Stimulated activated CD8-positive, alpha-beta memory T cell treated with anti-CD3 and anti-CD28 coated beads, Interleukin-2, amount 100 ng/mL, for 48 hours (primary cell): ENCODE results near the gene AHNAK.
"Not testable (repeated sequence)": the region's sequence is repeated elsewhere in the genome, so short reads cannot be mapped to it uniquely, and the experiment has no call there.

Experiments
- DNase-seq, 2 donors: peaks; one replicate each; pipeline ENCODE4 v3.0.0-alpha.2; 2020; ENCODE audit warnings: low read depth in 2 of 2

The AHNAK gene

GRCh38 chr11:62532096-62532495, 14.5 kb downstream of the AHNAK start:
- no peak for DNase-seq

- no peak for DNase-seq
Measured at GRCh38 chr11:62516736-62517371, 29.8 kb downstream of the AHNAK start.

GRCh38 chr11:62514151-62514550, 32.5 kb downstream of the AHNAK start:
- no peak for DNase-seq

DNA sequence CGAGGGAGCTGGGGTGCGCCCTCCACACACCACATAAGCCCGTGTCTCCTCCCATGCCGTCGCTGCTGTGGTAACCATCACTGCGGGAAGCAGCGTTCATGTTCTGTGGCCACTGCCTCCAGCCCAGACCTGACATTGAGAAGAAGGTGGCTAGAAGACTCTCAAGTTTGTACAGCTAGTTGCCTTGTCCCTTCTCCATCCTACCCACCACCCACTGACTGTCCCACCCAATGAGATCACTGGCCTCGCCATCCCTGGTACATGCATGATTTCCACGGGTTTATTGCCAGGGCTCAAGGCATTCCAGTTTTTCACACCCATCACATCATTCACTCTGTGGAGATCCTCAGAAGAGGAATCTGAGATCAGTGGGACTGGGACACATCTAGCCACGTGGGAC, 33.0 kb downstream of the AHNAK start:
- DNase-seq, result no peak

DNA sequence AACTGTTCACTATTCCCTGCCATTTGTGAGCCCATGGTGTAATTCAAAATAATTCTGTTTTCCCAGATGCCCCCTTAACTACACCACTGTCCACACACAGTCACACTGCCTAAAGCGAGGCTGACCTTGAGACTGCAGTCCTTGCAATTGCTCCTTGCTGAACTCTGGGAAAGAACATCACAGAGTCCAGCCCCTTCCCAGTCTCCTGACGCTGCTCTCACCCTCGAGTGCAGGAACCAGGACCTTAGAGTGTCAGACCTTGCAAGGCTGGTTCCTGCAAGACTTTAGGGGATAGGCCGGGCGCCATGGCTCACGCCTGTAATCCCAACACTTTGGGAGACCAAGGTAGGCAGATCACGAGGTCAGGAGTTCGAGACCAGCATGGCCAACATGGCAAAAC, 33.6 kb downstream of the AHNAK start:
- no peak for DNase-seq

- DNase-seq, result no peak
Measured at GRCh38 chr11:62508336-62509058, 38.1 kb downstream of the AHNAK start.

GRCh38 chr11:62507125-62507422, 39.5 kb downstream of the AHNAK start:
- no peak for DNase-seq

DNA sequence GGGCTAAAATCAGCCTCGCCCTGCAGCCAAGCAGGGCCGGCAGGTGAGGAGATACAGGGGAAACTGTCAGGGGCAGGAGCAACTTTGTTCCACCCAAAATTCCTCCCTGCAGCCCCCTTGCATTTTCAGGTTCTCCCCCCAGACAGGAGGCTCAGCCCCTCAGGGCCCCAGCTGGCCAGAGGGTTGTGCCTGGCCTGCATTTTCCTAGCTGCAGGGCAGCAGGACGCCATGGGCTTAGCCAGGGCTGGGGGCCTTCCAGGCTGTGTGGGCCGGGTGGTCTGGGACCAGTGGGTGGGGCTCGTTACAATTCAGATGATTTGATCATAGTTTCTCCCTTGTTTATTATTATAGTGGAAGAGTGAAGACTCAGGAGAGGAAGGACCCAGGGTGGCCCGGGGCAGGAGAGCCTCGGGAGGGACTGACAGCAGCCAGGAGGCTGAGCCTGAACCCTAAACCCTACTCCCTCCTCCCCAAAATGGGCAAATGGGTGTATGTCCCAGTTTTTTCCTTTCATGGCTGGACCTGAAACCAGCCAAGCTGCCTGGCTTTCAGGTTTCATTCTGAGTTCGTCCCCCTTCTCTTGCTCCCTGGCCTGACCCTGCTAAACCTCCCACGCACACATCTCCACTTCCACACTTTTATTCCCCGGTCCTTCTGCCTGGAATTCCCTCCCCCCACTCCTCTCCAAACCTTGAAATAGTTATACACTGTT, 40.0 kb downstream of the AHNAK start:
- DNase-seq, result no peak

DNA sequence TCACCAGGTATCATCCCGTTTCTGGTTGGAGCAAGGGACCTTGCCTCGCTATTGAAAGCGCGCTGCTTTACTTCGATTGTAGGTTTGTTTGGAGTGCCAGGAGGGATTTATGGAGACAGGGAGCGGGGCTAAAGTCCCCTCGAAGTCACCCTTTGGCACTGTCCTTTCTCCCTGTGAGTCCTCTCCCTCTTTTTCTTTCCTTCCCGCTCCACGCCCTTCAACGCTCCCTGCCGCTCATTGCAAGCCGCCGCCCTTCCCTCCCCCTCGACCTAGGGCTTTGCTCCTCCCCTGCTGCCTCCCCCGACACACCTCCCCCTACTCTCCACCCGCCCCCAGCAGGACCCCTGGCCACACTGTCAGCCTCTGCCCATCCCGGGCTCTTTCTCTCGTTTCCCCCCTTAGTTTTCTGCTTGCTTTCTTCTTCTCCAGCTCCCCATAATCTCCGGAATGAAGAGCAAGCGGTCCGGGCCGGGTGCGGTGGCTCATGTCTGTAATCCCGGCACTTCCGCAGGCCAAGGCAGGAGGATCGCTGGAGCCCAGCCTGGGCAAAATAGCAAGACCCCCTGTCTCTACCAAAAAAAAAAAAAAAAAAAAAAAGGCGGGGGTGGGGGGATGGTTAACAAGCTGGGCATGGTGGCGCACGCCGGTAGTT, 41.0 kb downstream of the AHNAK start:
- DNase-seq, result no peak

DNA sequence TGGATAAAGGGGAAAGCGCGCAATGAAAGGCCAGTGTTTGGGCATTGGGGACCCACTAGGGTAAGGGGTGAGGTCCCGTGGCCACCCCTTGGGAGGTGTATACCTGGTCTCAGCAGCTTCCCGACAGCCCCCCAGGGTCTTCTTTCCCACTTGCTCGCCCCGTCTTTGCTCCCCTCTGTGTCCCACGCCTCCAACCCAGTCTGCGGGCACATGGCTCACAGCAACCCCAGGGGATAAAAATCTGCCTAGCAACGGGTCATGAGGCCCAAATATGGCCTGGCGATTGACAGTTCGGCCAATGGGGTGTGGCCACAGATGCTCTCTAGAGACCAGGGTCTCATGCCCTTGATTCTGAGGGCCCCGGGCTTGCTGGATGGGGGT, 41.6 kb downstream of the AHNAK start:
- DNase-seq, result no peak

DNA sequence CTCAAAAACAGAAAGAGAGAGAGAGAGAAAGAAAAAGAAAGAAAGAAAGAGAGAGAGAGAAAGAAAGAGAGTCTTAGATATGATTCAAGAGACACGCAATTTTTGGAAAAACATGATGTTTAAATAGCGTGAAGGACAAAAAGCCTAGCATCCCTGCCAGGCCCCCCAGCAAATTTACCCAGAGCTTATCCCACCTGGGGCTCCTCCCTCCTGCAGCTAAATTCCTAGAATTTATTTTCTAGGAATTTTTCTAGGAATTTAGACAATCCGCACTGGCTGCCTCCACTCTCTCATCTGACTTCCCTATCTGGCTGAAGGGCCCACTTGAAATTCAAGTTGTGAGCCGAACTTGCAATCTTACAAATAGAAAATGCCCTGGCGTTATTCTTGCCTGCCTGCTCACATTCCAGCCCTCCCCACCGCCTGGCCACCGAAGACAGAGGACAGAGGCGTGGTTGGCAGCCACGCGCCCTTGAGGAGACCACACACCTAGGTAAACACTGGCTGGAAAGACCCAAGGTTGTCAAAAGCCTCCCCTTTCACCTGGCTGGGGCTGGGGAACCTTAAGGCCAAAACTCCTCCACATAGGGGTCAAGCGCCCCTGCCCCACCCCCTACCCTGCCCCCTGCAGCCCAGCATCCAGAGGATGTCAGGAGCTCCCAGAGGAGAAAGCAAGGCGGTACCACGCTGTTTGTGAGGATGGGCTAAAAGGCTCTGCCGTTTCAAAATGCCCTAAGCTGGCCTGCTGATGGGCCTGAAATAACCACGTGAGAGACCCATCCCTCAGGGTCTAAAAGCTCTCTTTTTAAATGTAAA, 42.2 kb downstream of the AHNAK start:
- DNase-seq, result no peak

DNA sequence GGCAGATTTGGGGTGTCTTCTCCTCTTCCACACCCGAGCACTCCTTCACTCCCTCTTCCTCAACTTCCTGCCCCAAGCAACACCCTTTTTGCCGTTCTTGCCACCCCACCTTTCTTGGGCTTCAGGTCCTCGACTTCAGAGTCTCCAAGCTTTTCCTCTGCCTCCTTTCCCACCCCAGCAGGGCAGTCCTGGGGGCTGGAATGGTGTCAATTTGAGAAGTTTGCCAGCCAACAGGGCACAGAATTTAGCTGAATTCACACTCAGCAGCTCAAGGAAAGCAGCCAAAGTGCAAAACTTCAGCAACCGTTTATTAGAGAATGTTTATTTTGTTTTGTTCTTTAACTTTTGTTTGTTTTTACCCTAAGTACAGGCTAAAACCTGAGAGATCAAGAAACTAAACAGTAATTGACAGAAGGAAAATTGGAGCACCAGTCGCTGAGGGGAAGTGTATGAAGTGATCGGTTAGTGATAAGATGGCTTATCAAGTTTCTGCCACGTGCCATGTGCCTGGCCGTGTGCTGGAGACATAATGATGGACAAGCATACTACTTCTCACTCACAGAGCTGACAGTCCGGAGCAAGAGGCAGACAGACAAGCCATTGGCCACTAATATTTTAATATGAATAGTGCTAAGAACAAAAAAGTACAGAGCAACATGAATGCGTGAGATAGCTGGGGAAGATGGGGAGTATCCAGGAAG, 44.4 kb downstream of the AHNAK start:
- DNase-seq, result no peak

DNA sequence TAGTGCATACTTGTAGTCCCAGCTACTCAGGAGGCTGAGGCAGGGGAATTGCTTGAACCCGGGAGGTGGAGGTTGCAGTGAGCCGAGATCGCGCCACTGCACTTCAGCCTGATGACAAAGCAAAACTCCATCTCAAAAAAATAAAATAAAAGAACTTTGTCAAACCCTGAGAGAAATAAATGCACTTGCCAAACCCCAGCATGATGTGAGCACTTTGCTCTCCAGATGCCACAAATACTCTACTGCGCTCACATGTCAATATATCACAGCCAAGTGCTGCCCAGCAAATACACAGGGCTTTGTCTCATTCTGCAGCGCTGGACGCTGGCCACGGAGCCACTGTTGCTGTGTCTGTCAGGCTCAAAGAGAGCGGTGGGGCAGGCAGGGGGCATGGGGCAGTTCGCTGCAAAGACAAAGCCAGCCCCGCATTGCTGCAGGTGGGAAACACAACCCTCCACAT, 45.1 kb downstream of the AHNAK start:
- DNase-seq, result no peak

DNA sequence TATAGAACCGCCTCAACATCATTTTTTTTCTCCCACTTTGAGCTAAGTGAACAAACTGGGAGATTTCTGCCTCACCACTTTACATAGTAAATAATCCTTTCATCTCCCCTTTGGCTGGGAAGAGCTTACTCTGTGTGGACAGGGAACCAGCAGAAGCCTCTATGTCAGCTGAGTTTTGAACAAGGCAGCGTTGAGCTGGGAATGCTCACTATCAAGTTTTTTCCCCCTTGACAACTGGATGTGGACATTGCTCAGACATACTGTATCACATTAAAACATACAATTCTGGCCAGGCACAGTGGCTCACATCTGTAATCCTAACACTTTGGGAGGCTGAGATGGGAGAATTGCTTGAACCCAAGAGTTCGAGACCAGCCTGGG, 46.0 kb downstream of the AHNAK start:
- DNase-seq, result no peak

DNA sequence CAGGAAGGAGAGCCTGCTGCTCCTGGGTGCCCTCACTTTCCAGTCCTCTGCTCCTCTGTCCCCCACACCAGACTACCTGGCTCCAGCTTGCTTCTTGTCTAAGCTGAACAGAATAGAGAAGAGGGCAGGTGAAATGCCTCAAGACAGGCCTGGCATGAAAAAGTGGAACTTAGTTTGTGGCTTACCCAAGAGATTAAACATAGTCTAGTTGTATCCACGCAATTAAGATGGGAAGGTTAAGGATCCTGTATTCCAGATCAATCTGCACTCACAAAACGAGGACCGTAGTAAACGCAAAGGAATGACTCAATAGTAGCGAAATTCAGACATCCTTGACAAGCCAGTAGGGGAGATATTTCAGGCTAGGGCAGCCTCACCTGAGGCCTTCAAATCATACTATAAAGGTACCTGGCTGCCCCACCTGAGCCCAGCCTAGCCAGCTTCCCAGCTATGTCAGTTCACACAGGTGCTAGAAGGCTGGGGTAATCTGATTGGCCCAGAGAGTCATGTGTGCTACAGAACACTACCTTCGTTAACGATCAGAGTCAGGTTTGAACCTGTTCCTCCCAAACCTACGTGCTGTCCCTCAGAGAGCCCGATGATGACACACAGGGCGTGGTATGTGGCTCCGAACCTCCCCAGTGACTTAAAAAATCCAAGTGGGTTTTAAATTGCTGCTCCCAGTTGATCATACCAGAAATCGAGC, 46.5 kb downstream of the AHNAK start:
- no peak for DNase-seq

- not testable (repeated sequence) for DNase-seq
Measured at GRCh38 chr11:62499311-62499943, 47.2 kb downstream of the AHNAK start.

DNA sequence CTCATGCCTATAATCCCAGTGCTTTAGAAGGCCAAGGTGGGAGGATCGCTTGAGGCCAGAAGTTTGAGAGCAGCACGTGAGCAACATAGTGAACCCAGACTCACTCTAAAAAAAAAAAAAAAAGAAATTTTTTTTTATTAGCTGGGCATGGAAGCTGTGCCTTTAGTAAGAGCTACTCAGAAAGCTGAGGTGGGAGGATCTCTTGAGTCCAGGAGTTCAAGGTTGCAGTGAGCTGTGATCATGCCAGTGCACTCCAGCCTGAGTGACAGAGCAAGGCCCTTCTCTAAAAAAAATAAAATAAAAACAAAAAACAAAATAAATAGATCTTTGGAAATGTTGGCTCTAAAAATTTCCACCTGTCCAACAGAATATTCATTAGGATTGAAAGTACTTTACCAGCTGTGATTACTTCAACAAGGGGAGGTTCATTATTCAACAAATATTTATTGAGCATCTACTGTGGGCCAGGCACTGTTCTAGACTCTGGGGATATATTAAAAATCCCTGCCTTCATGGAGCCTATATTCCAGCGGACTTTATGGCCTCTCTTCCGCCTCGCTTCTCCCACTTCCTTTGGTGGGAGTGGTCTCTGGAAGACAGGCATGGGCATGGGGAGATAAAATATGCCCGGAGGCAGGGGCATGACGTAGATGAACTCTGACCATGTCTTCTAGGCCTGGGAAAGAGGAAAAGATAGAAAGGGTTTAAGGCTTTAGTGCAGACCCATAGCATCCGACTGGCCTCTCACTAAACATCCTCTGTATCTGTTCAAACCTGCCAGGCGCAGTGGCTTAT, 47.9 kb downstream of the AHNAK start:
- no peak for DNase-seq

DNA sequence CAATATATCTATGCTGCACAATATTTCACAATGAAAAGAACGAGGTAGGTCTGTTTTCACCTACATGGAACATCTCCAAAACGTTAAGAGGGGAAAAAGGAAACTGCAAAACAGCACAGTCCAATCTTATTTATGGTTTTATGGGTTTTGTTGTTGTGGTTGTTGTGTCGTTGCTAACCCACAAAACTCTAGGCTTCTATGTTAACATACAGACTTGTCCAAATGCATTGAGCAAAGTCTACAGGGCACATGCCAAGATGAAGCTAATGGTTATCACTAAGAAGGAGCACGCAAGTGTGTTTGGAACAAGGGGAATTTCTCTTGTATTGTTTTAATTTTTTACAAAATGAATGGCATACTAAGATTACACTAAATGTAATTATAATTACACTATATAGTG, 48.6 kb downstream of the AHNAK start:
- no peak for DNase-seq

DNA sequence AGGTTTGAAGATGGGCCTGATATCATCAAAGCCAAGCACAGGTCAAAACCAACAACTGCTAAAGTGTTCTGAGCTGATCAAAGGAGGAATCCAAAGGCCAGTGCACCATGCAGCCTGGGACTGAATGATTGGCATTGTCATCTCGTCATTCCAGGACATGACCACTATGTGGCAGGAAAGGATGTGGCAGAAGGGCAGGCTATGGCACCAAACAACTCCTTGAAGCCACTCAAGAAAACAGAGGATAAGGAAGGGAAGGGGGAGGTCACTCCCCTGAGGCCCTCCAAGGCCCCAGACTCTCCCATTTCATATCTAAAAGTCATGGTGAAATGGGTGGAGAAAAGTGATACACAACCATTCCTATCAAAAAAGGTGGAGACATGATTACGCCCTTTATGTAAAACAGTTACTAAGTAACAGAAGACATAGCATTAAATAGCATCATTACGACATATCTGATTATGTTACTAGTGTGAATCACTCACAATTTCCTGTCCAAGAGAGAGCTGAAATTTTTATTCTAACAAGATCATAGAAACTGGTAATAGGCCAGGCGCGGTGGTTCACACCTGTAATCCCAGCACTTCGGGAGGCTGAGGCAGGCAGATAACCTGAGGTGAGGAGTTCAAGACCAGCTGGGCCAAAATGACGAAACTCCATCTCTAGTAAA, 49.3 kb downstream of the AHNAK start:
- DNase-seq, result no peak
